Pancreas (tissue), 10 donors: Measurements from ENCODE around the gene TENM3. TPM values are rescaled to one million over a fixed set of nuclear protein-coding genes. Genes with fewer than 3 reads are reported as not detected.

Source experiments
- ATAC-seq, 4 donors: fragments of 200-7000 bp; cut with Tn5 transposase; one replicate each; pipeline versions ENCODE4 v1.8.0 to v1.9.1; 2020; ENCODE audit warnings: mild to moderate bottlenecking in 4 of 4, moderate library complexity in 4 of 4
- DNase-seq, 6 donors: peaks; one replicate each; pipeline ENCODE4 v3.0.0-alpha.2; 2020
- FAIRE-seq: peaks from 2 replicates; lab custom pipeline; 2012; peaks lifted over from hg19 to GRCh38; lab: Jason Lieb, UNC
- H3K27ac ChIP-seq, 4 donors: fragments of 200-600 bp; sonication (generic); 1 replicate in 3 of 4; 2 replicates in 1 of 4; pipeline versions ENCODE4 v1.5.0 to v1.8.0; 2020
- H3K27me3 ChIP-seq, 4 donors: fragments of 200-600 bp; one replicate each; pipeline ENCODE4 v1.8.0; 2021
- H3K36me3 ChIP-seq, 3 donors: fragments of 200-600 bp; sonication (generic) in 1 of 3; one replicate each; pipeline versions ENCODE4 v1.5.0 to v1.8.0; 2020 to 2021
- H3K4me1 ChIP-seq, 3 donors: fragments of 200-600 bp; one replicate each; pipeline ENCODE4 v1.8.0; 2021
- H3K4me3 ChIP-seq, 4 donors: fragments of 200-600 bp; sonication (generic) in 2 of 4; one replicate each; pipeline versions ENCODE4 v1.5.0 to v1.8.0; 2020 to 2021
- H3K9me3 ChIP-seq, 4 donors: fragments of 200-600 bp; one replicate each; pipeline ENCODE4 v1.8.0; 2021
- WGBS, 2 donors: extraction: QIAGEN DNeasy Blood & Tissue Kit; methylation state at CpG; one replicate each; pipeline ENCODE4 v1.1.7; 2013; 5-methylcytosine and 5-hydroxymethylcytosine counted together
- intact Hi-C, 3 donors: fragments of 100-400 bp; cut with DNase I; formaldehyde crosslinking; loops; one replicate each; pipeline versions ENCODE4 v1.11.1 to v1.14.2; 2022
- polyA plus RNA-seq, 2 donors: library from polyadenylated mRNA; stranded (reverse); fragments of 200-250 nt; gene quantifications; one replicate each; pipeline ENCODE4 v1.2.3, GENCODE V29; 2013
- total RNA-seq, 6 donors: library from RNA; stranded (reverse); fragmentation: NEBNext Ultra II Directional in 4 of 6; extraction: Animal tissue kit (Norgen Biotek cat#: 25700) in 4 of 6; gene quantifications; one replicate each; pipeline versions ENCODE4 v1.2.1 to v1.2.4, GENCODE V29; 2021 to 2023
- TF ChIP-seq, protein P1 (sequence below), 4 donors: fragments of 200-600 bp; sonication (generic) in 3 of 4; IDR thresholded peaks; one replicate each; pipeline versions ENCODE4 v1.5.0 to v1.8.0; 2021; ENCODE audit warnings: antibody characterized with exemption in 4 of 4
- donor health status: healthy with polysubstance abuse.
- donor health status: DM: no; HTN: no; CAD: no; lungs with moderate emphysema.
- donor health status: DM: no; HTN: no; CAD: no.
- donor health status: control.
- donor health status: control.
- donor health status: Bipolar disorder and iron deficiency.
- donor health status: DM: yes; HTN: yes; CAD: no.
- donor health status: DM: no; HTN: no; CAD: no.
- donor health status: DM: no; HTN: no; CAD: no.
- donor health status: DM: yes; HTN: yes; CAD: no.

Gene TENM3
- total and polyA plus RNA-seq, 8 donors, result 0.99 to 6.1 (median 4.4) TPM

DNA sequence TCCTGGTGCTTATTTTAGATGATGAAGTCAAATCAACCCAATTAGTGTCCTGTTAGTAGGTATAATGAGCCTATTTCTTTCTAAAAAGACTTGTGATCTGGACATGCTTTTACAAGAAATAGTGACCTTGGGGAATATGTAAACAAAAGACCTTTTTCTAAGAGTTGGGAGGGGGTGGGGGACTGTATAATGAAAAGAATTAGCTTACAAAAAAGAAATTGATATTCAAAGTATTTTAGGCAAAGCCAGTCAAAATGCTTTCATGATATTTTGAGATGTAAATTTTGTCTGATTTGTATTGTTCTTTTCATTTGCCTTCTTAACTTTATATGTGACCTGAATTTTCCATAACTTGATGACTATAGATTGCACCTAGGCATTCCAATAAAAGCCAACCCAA is 559.4 kb downstream of the TENM3 start:
- Histone ChIP-seq H3K4me1 (no peaks in the 10 kb centered on the region), H3K36me3 (no peaks in the 10 kb centered on the region), H3K4me3 (no peak overlapping the region), H3K9me3 (no peaks in the 10 kb centered on the region), H3K27me3 (no peaks in the 10 kb centered on the region), H3K27ac (no peak overlapping the region)
- TF ChIP-seq, protein P1, sequence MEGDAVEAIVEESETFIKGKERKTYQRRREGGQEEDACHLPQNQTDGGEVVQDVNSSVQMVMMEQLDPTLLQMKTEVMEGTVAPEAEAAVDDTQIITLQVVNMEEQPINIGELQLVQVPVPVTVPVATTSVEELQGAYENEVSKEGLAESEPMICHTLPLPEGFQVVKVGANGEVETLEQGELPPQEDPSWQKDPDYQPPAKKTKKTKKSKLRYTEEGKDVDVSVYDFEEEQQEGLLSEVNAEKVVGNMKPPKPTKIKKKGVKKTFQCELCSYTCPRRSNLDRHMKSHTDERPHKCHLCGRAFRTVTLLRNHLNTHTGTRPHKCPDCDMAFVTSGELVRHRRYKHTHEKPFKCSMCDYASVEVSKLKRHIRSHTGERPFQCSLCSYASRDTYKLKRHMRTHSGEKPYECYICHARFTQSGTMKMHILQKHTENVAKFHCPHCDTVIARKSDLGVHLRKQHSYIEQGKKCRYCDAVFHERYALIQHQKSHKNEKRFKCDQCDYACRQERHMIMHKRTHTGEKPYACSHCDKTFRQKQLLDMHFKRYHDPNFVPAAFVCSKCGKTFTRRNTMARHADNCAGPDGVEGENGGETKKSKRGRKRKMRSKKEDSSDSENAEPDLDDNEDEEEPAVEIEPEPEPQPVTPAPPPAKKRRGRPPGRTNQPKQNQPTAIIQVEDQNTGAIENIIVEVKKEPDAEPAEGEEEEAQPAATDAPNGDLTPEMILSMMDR (IDR thresholded peaks at IDR 0.05), result no peak
- FAIRE-seq, result no peak
- no peak for ATAC-seq
- intact Hi-C loops, result loop anchor here in 1 of 3 donors (10.0 kb wide), 1 partner anchor 122 kb away; no protein-coding TSS in a partner anchor
- no peak for DNase-seq

DNA sequence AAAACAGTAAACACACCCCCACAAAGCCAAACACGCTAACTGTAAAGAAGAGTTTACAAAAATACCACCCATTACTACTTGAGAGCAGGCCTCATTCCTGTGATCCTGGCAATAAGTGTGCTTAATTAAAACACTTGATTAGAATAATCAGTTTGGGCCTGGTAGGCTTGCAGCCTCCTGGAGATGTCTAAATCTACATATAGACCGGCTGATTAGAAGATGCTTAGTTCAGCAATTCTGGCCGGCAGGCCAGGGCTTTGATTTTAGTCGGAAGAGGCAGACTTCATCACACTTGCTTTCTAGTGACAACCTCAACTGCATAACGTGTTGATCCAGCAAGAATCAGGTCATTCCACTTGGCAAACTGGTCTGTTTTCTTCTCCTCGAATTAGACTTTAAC is 560.0 kb downstream of the TENM3 start:
- WGBS, 2 donors, result 66 to 72% methylated on average over 6 of the region's 6 CpGs
- FAIRE-seq, result no peak
- Histone ChIP-seq H3K36me3 (no peaks in the 10 kb centered on the region), H3K9me3 (no peaks in the 10 kb centered on the region), H3K27ac (no peak overlapping the region), H3K27me3 (no peaks in the 10 kb centered on the region), H3K4me3 (no peak overlapping the region), H3K4me1 (no peaks in the 10 kb centered on the region)
- intact Hi-C loops, result loop anchor here in 1 of 3 donors (10.0 kb wide), 1 partner anchor 122 kb away; no protein-coding TSS in a partner anchor
- TF ChIP-seq, protein P1 (IDR thresholded peaks at IDR 0.05), result no peak
- no peak for DNase-seq
- no peak for ATAC-seq

DNA sequence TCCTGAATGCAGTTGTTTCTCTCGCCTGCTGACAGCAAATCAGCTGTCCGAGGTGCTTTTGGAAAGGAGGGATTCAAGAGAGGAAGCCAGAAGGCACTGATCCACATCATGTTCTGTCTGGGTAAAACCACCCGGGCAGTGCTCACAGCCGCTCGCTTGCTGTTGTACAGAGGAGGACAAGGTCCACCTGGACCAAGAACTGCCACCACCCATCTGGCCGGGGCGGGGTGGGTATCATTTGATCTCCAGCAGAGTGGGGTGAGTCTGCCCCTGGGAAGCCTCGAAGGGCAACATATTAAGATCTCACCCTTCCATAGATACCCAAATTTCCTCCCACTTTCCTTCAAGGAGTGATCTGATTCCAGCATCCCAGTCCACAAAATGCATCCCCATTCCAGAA is 560.9 kb downstream of the TENM3 start:
- no peak for DNase-seq
- WGBS, 2 donors, result 59 to 73% methylated on average over 8 of the region's 8 CpGs
- no peaks in the 10 kb centered on the region for H3K27me3 ChIP-seq
- intact Hi-C loops, result loop anchor here in 1 of 3 donors (10.0 kb wide), 1 partner anchor 121 kb away; no protein-coding TSS in a partner anchor
- TF ChIP-seq, protein P1 (IDR thresholded peaks at IDR 0.05), result no peak
- ATAC-seq, result no peak
- H3K9me3 ChIP-seq, result no peaks in the 10 kb centered on the region
- H3K36me3 ChIP-seq, result no peaks in the 10 kb centered on the region
- no peak overlapping the region for H3K27ac ChIP-seq
- no peak overlapping the region for H3K4me3 ChIP-seq
- no peaks in the 10 kb centered on the region for H3K4me1 ChIP-seq
- FAIRE-seq, result no peak

DNA sequence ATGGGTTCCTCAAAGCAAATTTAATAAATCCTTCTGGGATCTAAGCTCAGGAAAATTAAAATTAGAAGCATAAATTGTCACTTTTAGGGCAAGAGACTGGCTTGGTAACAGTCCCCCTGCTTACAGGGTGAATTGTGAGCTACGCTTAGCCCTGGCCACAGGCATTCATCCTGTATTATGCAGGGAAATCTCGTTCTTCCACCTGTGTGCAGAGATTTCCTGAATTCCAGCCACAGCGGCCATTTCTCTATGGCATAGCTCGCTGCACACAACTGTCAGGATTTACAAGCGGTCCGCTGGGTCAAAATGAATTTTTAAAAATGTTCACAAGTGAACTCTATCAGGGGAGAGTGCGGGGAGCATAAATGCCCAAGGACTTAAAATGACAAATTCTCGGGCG is 562.1 kb downstream of the TENM3 start:
- DNase-seq, result no peak
- intact Hi-C loops, result loop anchor here in 1 of 3 donors (10.0 kb wide), 1 partner anchor 119 kb away; no protein-coding TSS in a partner anchor

DNA sequence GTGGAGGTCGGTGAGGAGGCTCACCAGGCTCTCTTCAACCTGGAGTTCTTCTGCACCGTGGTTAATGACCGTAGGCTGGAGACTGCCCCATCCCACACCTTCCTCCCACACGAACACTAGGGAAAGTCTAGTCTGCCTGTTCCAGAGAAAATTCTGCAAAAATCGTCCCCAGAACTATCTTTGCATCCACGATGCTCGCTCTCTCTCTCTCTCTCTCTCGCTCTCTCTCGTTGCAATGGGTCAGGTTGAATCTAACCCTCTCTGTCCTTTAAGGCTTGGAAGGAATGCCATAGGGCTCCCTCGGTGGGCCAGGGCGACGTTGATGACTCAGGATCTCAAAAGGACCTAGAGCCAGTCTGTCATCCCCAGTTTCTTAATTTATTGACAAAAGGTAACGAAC is 562.5 kb downstream of the TENM3 start:
- WGBS, 2 donors, result 44 to 54% methylated on average over 11 to 13 of the region's 13 CpGs
- no peaks in the 10 kb centered on the region for H3K36me3 ChIP-seq
- no peak overlapping the region for H3K4me3 ChIP-seq
- intact Hi-C loops, result loop anchor here in 1 of 3 donors (10.0 kb wide), 1 partner anchor 119 kb away; no protein-coding TSS in a partner anchor
- no peak overlapping the region for H3K27ac ChIP-seq
- H3K9me3 ChIP-seq, result no peaks in the 10 kb centered on the region
- DNase-seq (no peak), FAIRE-seq (no peak), ATAC-seq (no peak)
- TF ChIP-seq, protein P1 (IDR thresholded peaks at IDR 0.05), result no peak
- no peaks in the 10 kb centered on the region for H3K27me3 ChIP-seq
- no peaks in the 10 kb centered on the region for H3K4me1 ChIP-seq

More for the DNA sequence above, 562.1 kb downstream of the TENM3 start:
- no peak overlapping the region for H3K27ac ChIP-seq
- no peaks in the 10 kb centered on the region for H3K4me1 ChIP-seq
- TF ChIP-seq, protein P1 (IDR thresholded peaks at IDR 0.05), result no peak
- 64 to 72% methylated on average over 9 of the region's 9 CpGs for WGBS, 2 donors
- H3K4me3 ChIP-seq, result no peak overlapping the region
- H3K36me3 ChIP-seq, result no peaks in the 10 kb centered on the region
- no peak for ATAC-seq
- H3K27me3 ChIP-seq, result no peaks in the 10 kb centered on the region
- FAIRE-seq, result no peak
- H3K9me3 ChIP-seq, result no peaks in the 10 kb centered on the region
